SU-DHL-6 (cell line): Measurements from ENCODE around the gene ZSCAN29.

Experiments used
- H2AFZ ChIP-seq: fragments of 200-600 bp; sonication (generic); 2 replicates; pipeline ENCODE4 v1.6.1; 2014; ENCODE audit warnings: low read depth, mild to moderate bottlenecking, moderate library complexity, mixed read lengths, antibody characterized with exemption, low read length; ENCODE audit not compliant: severe bottlenecking
- H3F3A ChIP-seq: fragments of 200-600 bp; shearing (Covaris generic); 2 replicates; pipeline ENCODE4 v1.6.0; 2016; ENCODE audit warnings: antibody characterized with exemption, mild to moderate bottlenecking; ENCODE audit not compliant: insufficient read depth
- H3K27ac ChIP-seq: fragments of 200-600 bp; sonication (generic); 2 replicates; pipeline ENCODE4 v1.5.1; 2016; ENCODE audit warnings: low read depth, mild to moderate bottlenecking, low read length, moderate library complexity, mixed read lengths
- H3K27me3 ChIP-seq: fragments of 200-600 bp; sonication (generic), shearing (Covaris generic); 2 replicates; pipeline ENCODE4 v1.6.0; 2014; ENCODE audit warnings: mild to moderate bottlenecking, low read length
- H3K36me3 ChIP-seq: fragments of 200-600 bp; sonication (generic); 2 replicates; pipeline ENCODE4 v1.6.1; 2014; ENCODE audit warnings: mild to moderate bottlenecking, low read length, mixed read lengths
- H3K4me2 ChIP-seq: fragments of 300-600, 200-600 bp; shearing (Covaris generic), sonication (generic); 2 replicates; pipeline ENCODE4 v1.6.0; 2014; ENCODE audit warnings: low read length, low read depth, mild to moderate bottlenecking; ENCODE audit not compliant: poor library complexity, severe bottlenecking
- H3K4me3 ChIP-seq: fragments of 200-600 bp; sonication (generic); 2 replicates; pipeline ENCODE4 v1.5.1; 2014; ENCODE audit warnings: antibody characterized with exemption, low read length, mild to moderate bottlenecking, mixed read lengths; ENCODE audit not compliant: insufficient read depth, poor library complexity, severe bottlenecking
- H3K79me2 ChIP-seq: fragments of 200-600 bp; sonication (generic); 2 replicates; pipeline ENCODE4 v1.6.1; 2014; ENCODE audit warnings: mild to moderate bottlenecking, low read length, moderate library complexity; ENCODE audit not compliant: insufficient read depth
- H3K9ac ChIP-seq: fragments of 200-600 bp; sonication (generic); 2 replicates; pipeline ENCODE4 v1.7.0; 2014; ENCODE audit warnings: mild to moderate bottlenecking, low read length
- H3K9me2 ChIP-seq: fragments of 200-600 bp; sonication (generic); replicated peaks from 2 replicates; pipeline ENCODE4 v1.6.1; 2014; ENCODE audit warnings: low read length; ENCODE audit not compliant: insufficient read depth
- H3K9me3 ChIP-seq: fragments of 200-600 bp; sonication (generic); 2 replicates; pipeline ENCODE4 v1.6.1; 2014; ENCODE audit warnings: low read length, mixed read lengths; ENCODE audit not compliant: insufficient read depth
- H4K20me1 ChIP-seq: fragments of 200-600 bp; sonication (generic); 2 replicates; pipeline ENCODE4 v1.6.1; 2014; ENCODE audit warnings: low read depth, mild to moderate bottlenecking, antibody characterized with exemption, low read length, moderate library complexity, mixed read lengths
- CTCF ChIP-seq: fragments of 200-600 bp; sonication (generic); IDR thresholded peaks from one replicate; pipeline ENCODE4 v1.5.1; 2017; ENCODE audit warnings: antibody characterized with exemption, mild to moderate bottlenecking, low read length, moderate library complexity; ENCODE audit not compliant: insufficient read depth, poor library complexity, severe bottlenecking
- EZH2phosphoT487 ChIP-seq: fragments of 200-600 bp; sonication (generic), shearing (Covaris generic); conservative IDR thresholded peaks from 2 replicates; pipeline ENCODE4 v1.6.1; 2018; ENCODE audit warnings: mild to moderate bottlenecking, antibody characterized with exemption, low read length, moderate library complexity, mixed read lengths

ZSCAN29 gene

GRCh38 chr15:43346305-43346704 is 24.5 kb downstream of the ZSCAN29 start:
- H3K27ac ChIP-seq = no peak overlapping the region
- no peak overlapping the region for H2AFZ ChIP-seq
- TF ChIP-seq CTCF (no peak), EZH2phosphoT487 (no peak)
- no peaks in the 10 kb centered on the region for H3K9me3 ChIP-seq
- no peak overlapping the region for H3K4me2 ChIP-seq
- no peaks in the 10 kb centered on the region for H3K27me3 ChIP-seq
- H3K79me2 ChIP-seq = no peaks in the 10 kb centered on the region
- H3K9ac ChIP-seq = no peak overlapping the region
- no peaks in the 10 kb centered on the region for H4K20me1 ChIP-seq
- H3K9me2 ChIP-seq = no peaks in the 10 kb centered on the region
- no peaks in the 10 kb centered on the region for H3F3A ChIP-seq
- H3K36me3 ChIP-seq = peaks cover 23% of the 10 kb centered on the region; the same call in 1 of the 2 replicates
- no peak overlapping the region for H3K4me3 ChIP-seq

- peak overlapping the region; percentile 98 for H3K4me3 ChIP-seq
- no peaks in the 10 kb centered on the region for H3K9me2 ChIP-seq
- peak overlapping the region; percentile 78 for H3K27ac ChIP-seq
- no peaks in the 10 kb centered on the region for H3K9me3 ChIP-seq
- TF ChIP-seq CTCF = no peak
- TF ChIP-seq EZH2phosphoT487 = no peak
- peaks cover 9% of the 10 kb centered on the region; the same call in 1 of the 2 replicates for H3K36me3 ChIP-seq
- peak overlapping the region; percentile 79 for H2AFZ ChIP-seq
- H3K4me2 ChIP-seq = peak overlapping the region; percentile 94
- 0 out of 2 replicates have a peak, but pooled peaks cover 5% of the 10 kb centered on the region for H4K20me1 ChIP-seq
- peak overlapping the region; percentile 79 for H3K9ac ChIP-seq
- H3K79me2 ChIP-seq = peaks cover 25% of the 10 kb centered on the region
- no peaks in the 10 kb centered on the region for H3K27me3 ChIP-seq
- H3F3A ChIP-seq = peaks cover 7% of the 10 kb centered on the region; the same call in 1 of the 2 replicates
Measured at GRCh38 chr15:43330780-43331087, 40.1 kb downstream of the ZSCAN29 start.

- peaks cover 7% of the 10 kb centered on the region for H3F3A ChIP-seq
- no peaks in the 10 kb centered on the region for H3K27me3 ChIP-seq
- H3K36me3 ChIP-seq = peaks cover 9% of the 10 kb centered on the region; the same call in 1 of the 2 replicates
- TF ChIP-seq CTCF (no peak), EZH2phosphoT487 (no peak)
- H3K4me2 ChIP-seq = peak within 1 kb of the TSS; percentile 94
- H3K9me3 ChIP-seq = no peaks in the 10 kb centered on the region
- peak within 1 kb of the TSS; percentile 79 for H2AFZ ChIP-seq
- H3K27ac ChIP-seq = peak within 1 kb of the TSS; percentile 78
- peak within 1 kb of the TSS; percentile 79 for H3K9ac ChIP-seq
- no peaks in the 10 kb centered on the region for H3K9me2 ChIP-seq
- peak within 1 kb of the TSS; percentile 98 for H3K4me3 ChIP-seq
- H3K79me2 ChIP-seq = peaks cover 25% of the 10 kb centered on the region
- H4K20me1 ChIP-seq = 0 out of 2 replicates have a peak, but pooled peaks cover 5% of the 10 kb centered on the region
Measured at GRCh38 chr15:43329960-43330779, 40.7 kb downstream of the ZSCAN29 start, which contains the start of gene LCMT2. LCMT2 (minus strand) TSS chr15:43330573; CDS start chr15:43330489, 84 bp downstream.
